Measurements from ENCODE around the gene PIGX.

The PIGX gene

GRCh38 chr3:196711838-196712513 is at the start of gene PIGX, which contains the start of gene CEP19:
Gene PIGX, plus strand, starts transcription at chr3:196712377.
Gene CEP19, minus strand, starts transcription at chr3:196712250. Its CDS starts 3,593 bp downstream, at chr3:196708657.
- TF ChIP-seq, protein P1, sequence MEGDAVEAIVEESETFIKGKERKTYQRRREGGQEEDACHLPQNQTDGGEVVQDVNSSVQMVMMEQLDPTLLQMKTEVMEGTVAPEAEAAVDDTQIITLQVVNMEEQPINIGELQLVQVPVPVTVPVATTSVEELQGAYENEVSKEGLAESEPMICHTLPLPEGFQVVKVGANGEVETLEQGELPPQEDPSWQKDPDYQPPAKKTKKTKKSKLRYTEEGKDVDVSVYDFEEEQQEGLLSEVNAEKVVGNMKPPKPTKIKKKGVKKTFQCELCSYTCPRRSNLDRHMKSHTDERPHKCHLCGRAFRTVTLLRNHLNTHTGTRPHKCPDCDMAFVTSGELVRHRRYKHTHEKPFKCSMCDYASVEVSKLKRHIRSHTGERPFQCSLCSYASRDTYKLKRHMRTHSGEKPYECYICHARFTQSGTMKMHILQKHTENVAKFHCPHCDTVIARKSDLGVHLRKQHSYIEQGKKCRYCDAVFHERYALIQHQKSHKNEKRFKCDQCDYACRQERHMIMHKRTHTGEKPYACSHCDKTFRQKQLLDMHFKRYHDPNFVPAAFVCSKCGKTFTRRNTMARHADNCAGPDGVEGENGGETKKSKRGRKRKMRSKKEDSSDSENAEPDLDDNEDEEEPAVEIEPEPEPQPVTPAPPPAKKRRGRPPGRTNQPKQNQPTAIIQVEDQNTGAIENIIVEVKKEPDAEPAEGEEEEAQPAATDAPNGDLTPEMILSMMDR (IDR thresholded peaks at IDR 0.05; ENCODE audit: insufficient read depth, low read depth, low read length, missing control alignments) = no peak
- peak; percentile 93 for DNase-seq (ENCODE audit: low read depth)
- peak within 1 kb of the TSS; percentile 84 for H3K4me3 ChIP-seq (ENCODE audit: low read depth, low read length)

- H3K4me3 ChIP-seq (ENCODE audit: low read depth, low read length) = no peak overlapping the region
- no peak for DNase-seq (ENCODE audit: low read depth)
- TF ChIP-seq, protein P1 (IDR thresholded peaks at IDR 0.05; ENCODE audit: insufficient read depth, low read depth, low read length, missing control alignments) = no peak
These were observed 49.2 kb upstream of the PIGX start for GRCh38 chr3:196662711-196663571.

GRCh38 chr3:196666001-196666867 is 45.9 kb upstream of the PIGX start:
- TF ChIP-seq, protein P1 (IDR thresholded peaks at IDR 0.05; ENCODE audit: insufficient read depth, low read depth, low read length, missing control alignments) = no peak
- no peak overlapping the region for H3K4me3 ChIP-seq (ENCODE audit: low read depth, low read length)
- no peak for DNase-seq (ENCODE audit: low read depth)

GRCh38 chr3:196667056-196667825 is 44.9 kb upstream of the PIGX start:
- DNase-seq (ENCODE audit: low read depth) = no peak
- H3K4me3 ChIP-seq (ENCODE audit: low read depth, low read length) = no peak overlapping the region
- TF ChIP-seq, protein P1 (IDR thresholded peaks at IDR 0.05; ENCODE audit: insufficient read depth, low read depth, low read length, missing control alignments) = no peak

GRCh38 chr3:196670339-196670738 is 41.8 kb upstream of the PIGX start:
- no peak overlapping the region for H3K4me3 ChIP-seq (ENCODE audit: low read depth, low read length)
- TF ChIP-seq, protein P1 (IDR thresholded peaks at IDR 0.05; ENCODE audit: insufficient read depth, low read depth, low read length, missing control alignments) = no peak
- DNase-seq (ENCODE audit: low read depth) = peak; percentile 56

DNA sequence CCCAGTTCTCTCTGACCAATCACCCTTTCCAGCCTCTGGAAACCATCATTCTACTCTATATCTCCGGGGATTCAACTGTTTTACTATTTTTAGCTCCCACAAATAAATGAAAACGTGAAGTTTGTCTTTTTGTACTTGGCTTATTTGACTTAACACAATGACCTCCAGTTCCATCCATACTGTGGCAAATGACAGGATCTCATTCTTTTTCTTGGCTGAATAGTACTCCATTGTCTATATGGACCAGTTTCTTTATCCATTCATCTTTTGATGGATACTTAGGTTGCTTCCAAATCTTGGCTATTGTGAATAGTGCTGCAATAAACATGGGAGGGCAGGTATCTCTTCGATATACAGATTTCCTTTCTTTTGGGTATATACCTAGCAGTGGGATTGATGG is 38.5 kb upstream of the PIGX start:
- H3K4me3 ChIP-seq (ENCODE audit: low read depth, low read length) = no peak overlapping the region
- TF ChIP-seq, protein P1 (IDR thresholded peaks at IDR 0.05; ENCODE audit: insufficient read depth, low read depth, low read length, missing control alignments) = no peak

More for the DNA sequence above, 38.5 kb upstream of the PIGX start:
- no peak for DNase-seq (ENCODE audit: low read depth)

All from GM12865 (cell line).